Measurements from ENCODE around the gene C16orf95. TPM values are rescaled to one million over a fixed set of nuclear protein-coding genes. Genes with fewer than 3 reads are reported as not detected.

Gene C16orf95
- total RNA-seq, 1 donor: 4.0 TPM

GRCh38 chr16:87333101-87333500, 15.9 kb upstream of the C16orf95 start:
- Histone ChIP-seq H3K79me2 (ENCODE audit: insufficient read depth, low read length) (peaks cover 5% of the 10 kb centered on the region), H3K36me3 (ENCODE audit: insufficient read depth, low read length) (peaks cover 51% of the 10 kb centered on the region), H4K20me1 (ENCODE audit: insufficient read depth, low read length) (peaks cover 14% of the 10 kb centered on the region), H3K27ac (ENCODE audit: low read depth, low read length) (no peak overlapping the region), H3K27me3 (ENCODE audit: insufficient read depth, low read length) (no peaks in the 10 kb centered on the region), H2AFZ (ENCODE audit: low read length) (no peak overlapping the region), H3K4me1 (ENCODE audit: insufficient read depth, low read length) (no peaks in the 10 kb centered on the region), H3K9me3 (ENCODE audit: low read depth, low read length) (no peaks in the 10 kb centered on the region), H3K4me2 (ENCODE audit: insufficient read depth, low read length) (no peak overlapping the region), H3K4me3 (ENCODE audit: insufficient read depth, low read length) (no peak overlapping the region)
- TF ChIP-seq CTCF (IDR thresholded peaks at IDR 0.05; ENCODE audit: extremely low read depth, low read depth, low read length): no peak
- DNase-seq (ENCODE audit: insufficient read length, low spot score, missing footprints): peak; percentile 66

GRCh38 chr16:87332150-87332549, 15.0 kb upstream of the C16orf95 start:
- TF ChIP-seq CTCF (IDR thresholded peaks at IDR 0.05; ENCODE audit: extremely low read depth, low read depth, low read length): no peak
- peaks cover 15% of the 10 kb centered on the region for H4K20me1 ChIP-seq (ENCODE audit: insufficient read depth, low read length)

GRCh38 chr16:87331241-87331801, 14.1 kb upstream of the C16orf95 start:
- no peak for TF ChIP-seq CTCF (IDR thresholded peaks at IDR 0.05; ENCODE audit: extremely low read depth, low read depth, low read length)

More at GRCh38 chr16:87332150-87332549, 15.0 kb upstream of the C16orf95 start:
- no peaks in the 10 kb centered on the region for H3K9me3 ChIP-seq (ENCODE audit: low read depth, low read length)
- H3K4me3 ChIP-seq (ENCODE audit: insufficient read depth, low read length): no peak overlapping the region
- H3K27me3 ChIP-seq (ENCODE audit: insufficient read depth, low read length): no peaks in the 10 kb centered on the region
- H3K79me2 ChIP-seq (ENCODE audit: insufficient read depth, low read length): peaks cover 4% of the 10 kb centered on the region
- H3K27ac ChIP-seq (ENCODE audit: low read depth, low read length): no peak overlapping the region
- H3K4me2 ChIP-seq (ENCODE audit: insufficient read depth, low read length): no peak overlapping the region
- H3K4me1 ChIP-seq (ENCODE audit: insufficient read depth, low read length): no peaks in the 10 kb centered on the region
- no peak overlapping the region for H2AFZ ChIP-seq (ENCODE audit: low read length)
- DNase-seq (ENCODE audit: insufficient read length, low spot score, missing footprints): peak; percentile 89
- peaks cover 52% of the 10 kb centered on the region for H3K36me3 ChIP-seq (ENCODE audit: insufficient read depth, low read length)

GRCh38 chr16:87330646-87331045, 13.5 kb upstream of the C16orf95 start:
- H4K20me1 ChIP-seq (ENCODE audit: insufficient read depth, low read length): peaks cover 24% of the 10 kb centered on the region
- peak; percentile 31 for DNase-seq (ENCODE audit: insufficient read length, low spot score, missing footprints)
- TF ChIP-seq CTCF (IDR thresholded peaks at IDR 0.05; ENCODE audit: extremely low read depth, low read depth, low read length): no peak
- H3K36me3 ChIP-seq (ENCODE audit: insufficient read depth, low read length): peaks cover 46% of the 10 kb centered on the region
- H3K27me3 ChIP-seq (ENCODE audit: insufficient read depth, low read length): no peaks in the 10 kb centered on the region
- no peak overlapping the region for H3K4me2 ChIP-seq (ENCODE audit: insufficient read depth, low read length)
- no peaks in the 10 kb centered on the region for H3K79me2 ChIP-seq (ENCODE audit: insufficient read depth, low read length)
- H3K27ac ChIP-seq (ENCODE audit: low read depth, low read length): no peak overlapping the region
- no peaks in the 10 kb centered on the region for H3K9me3 ChIP-seq (ENCODE audit: low read depth, low read length)
- no peak overlapping the region for H2AFZ ChIP-seq (ENCODE audit: low read length)
- no peak overlapping the region for H3K4me3 ChIP-seq (ENCODE audit: insufficient read depth, low read length)
- H3K4me1 ChIP-seq (ENCODE audit: insufficient read depth, low read length): no peaks in the 10 kb centered on the region

More at GRCh38 chr16:87331241-87331801, 14.1 kb upstream of the C16orf95 start:
- Histone ChIP-seq H4K20me1 (ENCODE audit: insufficient read depth, low read length) (peaks cover 20% of the 10 kb centered on the region), H2AFZ (ENCODE audit: low read length) (no peak overlapping the region), H3K4me3 (ENCODE audit: insufficient read depth, low read length) (no peak overlapping the region), H3K79me2 (ENCODE audit: insufficient read depth, low read length) (no peaks in the 10 kb centered on the region), H3K4me1 (ENCODE audit: insufficient read depth, low read length) (no peaks in the 10 kb centered on the region), H3K36me3 (ENCODE audit: insufficient read depth, low read length) (peaks cover 52% of the 10 kb centered on the region), H3K27me3 (ENCODE audit: insufficient read depth, low read length) (no peaks in the 10 kb centered on the region), H3K27ac (ENCODE audit: low read depth, low read length) (no peak overlapping the region), H3K4me2 (ENCODE audit: insufficient read depth, low read length) (no peak overlapping the region), H3K9me3 (ENCODE audit: low read depth, low read length) (no peaks in the 10 kb centered on the region)
- peak; percentile 81 for DNase-seq (ENCODE audit: insufficient read length, low spot score, missing footprints)

All from osteoblast (primary cell).